GM10248 (cell line): ENCODE results near the gene KCNJ14.
A peak's percentile ranks its signal among the peaks of the same experiment; 100 is the strongest.

Experiments
- CTCF ChIA-PET: fragments of 300-600 bp; sonication (Branson Sonifier 250); formaldehyde crosslinking; extraction: SDS; loops from one replicate; lab custom pipeline; 2021; ENCODE audit warnings: antibody characterized with exemption; lab: Yijun Ruan, JAX
- POLR2A ChIA-PET: fragments of 350-650 bp; sonication (Branson Sonifier 250); formaldehyde crosslinking; extraction: SDS; loops from one replicate; lab custom pipeline; 2020; ENCODE audit warnings: antibody characterized with exemption; lab: Yijun Ruan, JAX
- DNase-seq: peaks from one replicate; pipeline ENCODE4 v3.0.0; 2012; ENCODE audit errors: extremely low spot score
- CTCF ChIP-seq: IDR thresholded peaks from 2 replicates; pipeline ENCODE4 v1.5.1; 2012; ENCODE audit warnings: mild to moderate bottlenecking, low read depth; ENCODE audit errors: extremely low read depth, missing control alignments, control extremely low read depth

Gene KCNJ14

DNA sequence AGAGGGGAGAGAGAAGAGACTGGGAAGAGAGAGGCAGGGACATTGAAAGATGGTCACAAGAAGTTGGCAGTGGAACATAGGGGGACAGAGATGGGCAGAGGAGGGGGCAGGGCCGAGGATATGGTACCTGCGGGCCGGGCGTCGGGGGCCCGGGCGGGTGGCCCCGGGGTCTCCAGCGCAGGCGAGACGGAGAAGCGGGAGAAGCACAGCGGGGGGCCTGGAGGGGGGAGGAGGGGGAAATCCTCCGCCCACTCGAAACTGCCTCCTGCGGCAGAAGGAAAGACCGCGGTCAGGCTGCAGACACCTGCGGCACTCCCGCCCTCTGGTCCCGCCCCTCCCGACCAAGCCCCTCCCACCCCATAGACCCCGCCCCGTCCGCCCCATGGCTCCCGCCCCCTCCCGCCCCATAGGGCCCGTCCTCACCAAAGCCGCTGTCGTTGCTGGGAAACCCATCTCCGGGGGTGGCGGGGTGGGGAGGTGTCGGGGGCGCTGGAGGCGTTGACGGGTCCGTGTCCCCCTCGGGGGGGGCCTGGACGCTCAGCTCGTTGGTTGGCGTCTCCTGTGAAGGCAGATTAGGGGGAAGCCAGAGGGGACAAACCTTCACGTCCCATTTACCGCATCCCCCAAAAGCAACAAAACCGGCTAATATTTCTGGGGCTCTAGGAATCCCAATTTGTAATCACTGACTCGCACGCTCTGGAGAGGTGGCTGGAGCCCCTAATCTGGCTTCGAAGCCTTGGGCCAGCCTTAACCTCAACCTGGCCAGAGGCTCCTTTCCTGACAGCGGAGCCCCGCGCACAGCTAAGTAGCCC is 35.8 kb downstream of the KCNJ14 start:
- POLR2A ChIA-PET, result no interaction called here
- CTCF ChIA-PET, result interaction anchor here (0.5 to 5.1 kb wide), 18 partner anchors 10 to 118 kb away, joined by 3 to 68 read pairs (median 6); partner anchors contain the start of gene KDELR1
- no peak for TF ChIP-seq CTCF
- peak; percentile 94 for DNase-seq

GRCh38 chr19:48491793-48492123 is 36.4 kb downstream of the KCNJ14 start:
- no peak for DNase-seq
- TF ChIP-seq CTCF, result no peak
- CTCF ChIA-PET, result interaction anchor here (0.8 to 4.4 kb wide), 3 partner anchors 17 to 117 kb away, joined by 3 to 20 read pairs (median 12); partner anchors contain the start of gene KDELR1
- POLR2A ChIA-PET, result no interaction called here

DNA sequence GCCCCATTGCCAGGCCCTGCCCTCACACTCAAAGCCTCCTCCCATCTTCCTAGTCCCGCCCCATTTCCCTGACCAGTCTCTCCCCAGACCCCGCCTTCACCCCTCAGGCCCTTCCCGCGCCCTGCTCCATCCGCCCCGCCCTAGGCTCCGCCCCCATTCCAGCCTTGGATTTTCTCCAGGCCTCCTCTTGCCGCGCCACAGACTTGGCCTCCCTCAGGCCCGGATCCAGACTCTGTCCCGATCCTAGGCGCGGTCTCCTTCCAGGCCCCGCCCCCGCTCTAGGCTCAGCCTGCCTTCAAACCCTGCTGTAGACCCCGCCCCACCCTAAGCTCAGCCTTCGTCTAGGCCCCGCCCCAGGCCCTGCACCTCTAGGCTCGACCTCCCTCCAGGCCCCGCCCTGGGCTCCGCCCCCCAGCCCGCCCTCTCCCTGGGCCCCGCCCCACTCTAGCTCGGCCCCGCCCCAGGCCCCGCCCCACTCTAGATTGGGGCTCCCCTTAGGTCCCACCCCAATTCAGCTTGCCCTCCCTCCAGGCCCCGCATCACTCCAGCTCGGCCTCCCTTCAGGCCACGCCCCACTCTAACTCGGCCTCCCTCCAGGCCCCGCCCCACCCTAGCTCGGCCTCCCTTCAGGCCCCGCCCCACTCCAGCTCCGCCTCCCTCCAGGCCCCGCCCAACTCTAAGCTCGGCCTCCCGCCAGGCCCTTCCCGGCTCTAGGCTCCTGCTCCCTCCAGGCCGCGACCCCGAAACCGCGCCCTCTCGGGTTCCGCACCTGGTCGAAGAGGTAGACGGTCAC is 37.7 kb downstream of the KCNJ14 start:
- ChIA-PET POLR2A (interaction anchor here (0.5 to 1.6 kb wide), 6 partner anchors 23 to 1208 kb away, joined by 3 to 8 read pairs (median 3); partner anchors contain the start of genes RPL18, SPHK2, SYNGR4 and TMEM143), CTCF (interaction anchor here (0.7 to 1.6 kb wide), 7 partner anchors 9 to 173 kb away, joined by 3 to 6 read pairs (median 4); partner anchors contain the start of genes SYNGR4 and TMEM143)

GRCh38 chr19:48493718-48494401 is 38.5 kb downstream of the KCNJ14 start:
- ChIA-PET CTCF (interaction anchor here (0.7 to 1.6 kb wide), 6 partner anchors 8 to 174 kb away, joined by 3 to 6 read pairs (median 4); partner anchors contain the start of genes SYNGR4 and TMEM143), POLR2A (interaction anchor here (0.5 to 1.6 kb wide), 6 partner anchors 24 to 1209 kb away, joined by 3 to 8 read pairs (median 3); partner anchors contain the start of genes RPL18, SPHK2, SYNGR4 and TMEM143)
- DNase-seq, result no peak
- TF ChIP-seq CTCF, result no peak

More for the DNA sequence above, 37.7 kb downstream of the KCNJ14 start:
- no peak for TF ChIP-seq CTCF
- DNase-seq, result peak; percentile 95

DNA sequence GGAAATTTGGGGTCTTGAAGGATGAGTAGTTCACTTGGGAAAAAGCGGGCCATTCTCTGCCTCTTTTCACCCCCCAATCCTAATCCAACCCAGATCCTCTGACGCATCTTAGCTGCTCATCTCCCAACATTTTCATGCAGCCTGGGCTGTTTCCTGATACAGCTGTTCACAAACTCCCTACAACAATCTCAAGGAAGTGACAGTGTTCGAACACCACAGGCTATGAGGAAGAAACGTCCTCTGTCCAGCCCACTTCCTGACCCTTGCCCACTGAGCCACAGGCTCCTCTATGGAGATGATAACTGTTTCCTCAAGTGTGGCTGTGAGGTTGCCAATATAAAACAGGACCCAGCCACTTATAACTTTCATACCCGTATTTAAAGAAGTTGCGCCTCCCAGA is 40.0 kb downstream of the KCNJ14 start:
- ChIA-PET POLR2A (no interaction called here), CTCF (interaction anchor here (3.1 to 3.2 kb wide), 2 partner anchors 10 to 89 kb away, joined by 9 to 14 read pairs; no protein-coding TSS in a partner anchor)
- DNase-seq, result no peak
- no peak for TF ChIP-seq CTCF
